CD4-positive, alpha-beta T cell treated with Interleukin-12 subunit alpha and Interleukin-12 subunit beta, for 1 hour (primary cell): ENCODE measurements around the gene ZNF277.

Source experiments
- DNase-seq: peaks from one replicate; pipeline ENCODE4 v3.0.0-alpha.2; 2020

The ZNF277 gene

DNA sequence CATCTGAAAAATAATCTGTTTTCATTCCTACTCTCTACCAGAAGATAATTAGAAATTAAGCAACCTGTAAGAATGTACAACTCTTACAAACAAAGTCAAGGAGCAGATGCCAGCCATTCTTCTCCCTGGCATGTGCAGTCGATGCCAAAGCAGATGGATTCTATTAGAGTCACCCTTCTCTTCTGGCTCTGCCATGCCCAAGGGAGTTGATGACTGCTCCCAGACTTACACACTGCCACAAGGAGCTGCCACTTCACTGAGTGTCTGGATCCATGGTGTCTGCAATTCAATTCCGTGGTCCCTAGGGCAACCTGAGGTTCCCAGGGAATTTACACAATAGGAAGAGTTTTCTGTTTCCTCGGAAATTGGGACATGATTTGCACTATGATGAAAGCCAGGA, 154.7 kb downstream of the ZNF277 start:
- no peak for DNase-seq

- DNase-seq = no peak
These were observed 155.7 kb downstream of the ZNF277 start for GRCh38 chr7:112362053-112362650.

DNA sequence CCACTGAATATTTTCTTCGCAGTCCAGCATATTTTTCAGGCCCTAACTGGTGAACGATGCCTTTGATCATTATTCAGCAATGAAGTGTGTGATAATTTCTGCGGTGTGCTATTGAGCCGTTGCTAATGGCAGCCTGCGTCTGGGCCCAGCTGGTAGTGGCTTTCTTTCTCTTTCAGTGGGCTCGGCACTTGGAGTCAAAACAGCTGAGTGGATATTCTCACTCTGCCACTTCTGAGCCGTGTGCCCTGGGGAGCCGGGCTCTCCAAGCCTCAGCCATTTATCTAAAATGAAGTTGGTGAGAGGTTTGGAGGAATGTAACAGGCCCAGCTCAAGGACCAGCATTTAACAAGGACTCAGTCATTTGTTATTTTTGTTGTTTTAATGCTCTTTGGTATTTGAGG, 156.2 kb downstream of the ZNF277 start:
- no peak for DNase-seq

DNA sequence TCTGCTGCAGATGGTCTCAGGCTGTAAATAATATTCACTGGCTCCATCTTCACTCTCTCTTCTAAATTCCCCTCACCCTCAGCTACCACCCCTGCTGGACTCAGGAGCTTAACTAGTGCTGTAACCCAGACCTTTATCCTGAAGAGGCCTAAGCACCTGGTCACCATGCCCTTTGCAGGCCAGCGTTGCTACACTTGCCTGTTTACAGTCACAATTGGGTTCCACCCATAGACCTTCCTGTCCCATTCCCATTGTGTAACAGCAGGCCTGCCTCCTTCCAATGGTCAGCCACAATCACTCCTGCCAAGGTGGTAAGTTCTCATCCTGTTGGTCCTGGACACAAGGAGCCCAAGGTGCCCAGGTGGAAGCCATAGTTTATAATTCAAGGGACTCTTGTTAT, 157.9 kb downstream of the ZNF277 start:
- no peak for DNase-seq

GRCh38 chr7:112365551-112365950, 159.1 kb downstream of the ZNF277 start:
- no peak for DNase-seq

DNA sequence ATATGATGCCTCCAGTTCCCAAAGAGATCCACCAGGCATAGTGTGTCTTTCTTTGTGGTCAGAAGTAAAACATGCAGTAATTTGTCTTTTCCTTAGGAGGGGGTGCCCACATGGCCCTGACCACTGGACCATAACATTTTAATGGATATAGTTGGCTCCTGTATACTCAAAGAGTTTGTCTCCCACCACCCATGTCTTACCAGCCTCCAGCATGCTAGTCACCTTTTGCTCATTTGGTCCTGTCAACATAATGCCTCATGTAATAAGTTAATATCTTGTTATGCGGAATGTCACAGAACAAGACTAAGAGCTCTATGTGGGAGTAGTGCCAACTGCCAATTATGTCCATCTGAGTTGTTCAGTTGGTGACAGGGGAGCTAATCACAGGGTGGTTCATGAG, 160.4 kb downstream of the ZNF277 start:
- DNase-seq = no peak

DNA sequence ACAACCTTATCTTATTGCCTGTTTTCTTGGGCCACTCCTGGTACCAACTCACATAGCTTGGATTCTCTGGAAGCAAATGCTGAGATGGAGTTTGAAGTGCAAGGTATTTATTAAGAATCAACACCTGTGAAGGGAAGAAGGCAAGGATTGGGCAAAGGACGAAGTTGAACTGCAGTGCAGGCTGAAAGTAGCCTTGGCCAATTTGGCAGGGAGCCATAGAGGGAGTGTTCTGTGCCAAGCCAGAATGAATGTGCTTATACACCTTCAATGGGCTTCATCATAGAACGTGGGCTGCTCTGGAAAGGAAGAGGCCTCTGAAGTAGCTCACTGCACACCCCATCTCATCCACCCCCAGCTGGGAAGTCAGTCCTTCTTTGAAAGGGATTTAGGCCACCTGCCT, 163.9 kb downstream of the ZNF277 start:
- DNase-seq = no peak

GRCh38 chr7:112371701-112372100, 165.2 kb downstream of the ZNF277 start:
- no peak for DNase-seq

DNA sequence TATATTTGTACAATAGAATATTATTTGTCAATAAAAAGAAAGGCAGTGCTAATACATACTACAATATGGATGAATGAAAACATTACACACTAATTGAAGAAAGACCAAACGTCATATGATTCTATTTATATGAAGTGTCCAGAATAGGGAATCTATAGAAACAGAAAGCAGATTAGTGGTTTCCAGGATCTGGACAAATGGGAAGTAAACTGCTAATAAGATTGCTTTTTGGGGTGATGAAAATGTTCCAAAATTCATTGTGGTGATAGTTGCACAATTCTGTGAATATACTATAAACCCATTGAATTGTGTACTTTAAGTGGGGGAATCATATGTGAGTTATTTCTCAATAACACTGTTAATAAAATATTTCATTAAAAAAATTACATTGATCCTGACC, 165.6 kb downstream of the ZNF277 start:
- DNase-seq = no peak

DNA sequence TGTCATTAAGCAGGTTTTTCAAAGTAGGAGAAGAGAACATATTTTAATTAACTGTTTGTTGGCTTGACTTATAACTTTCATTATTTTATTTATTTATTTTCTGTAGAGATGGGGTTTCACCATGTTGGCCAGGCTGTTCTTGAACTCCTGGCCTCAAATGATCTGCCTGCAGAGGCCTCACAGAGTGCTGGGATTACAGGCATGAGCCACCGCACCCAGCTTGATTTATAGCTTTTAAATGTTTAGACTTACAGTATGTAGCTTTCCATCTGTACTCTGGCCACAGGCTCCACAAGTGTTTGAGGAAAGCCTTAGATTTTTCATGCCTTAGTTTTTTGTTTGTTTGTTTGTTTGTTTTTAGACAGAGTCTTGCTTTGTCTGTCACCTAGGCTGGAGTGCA, 171.1 kb downstream of the ZNF277 start:
- no peak for DNase-seq

- no peak for DNase-seq
These were observed 175.0 kb downstream of the ZNF277 start for GRCh38 chr7:112381311-112382091.

GRCh38 chr7:112383671-112384417, 177.3 kb downstream of the ZNF277 start:
- peak; percentile 14 for DNase-seq

DNA sequence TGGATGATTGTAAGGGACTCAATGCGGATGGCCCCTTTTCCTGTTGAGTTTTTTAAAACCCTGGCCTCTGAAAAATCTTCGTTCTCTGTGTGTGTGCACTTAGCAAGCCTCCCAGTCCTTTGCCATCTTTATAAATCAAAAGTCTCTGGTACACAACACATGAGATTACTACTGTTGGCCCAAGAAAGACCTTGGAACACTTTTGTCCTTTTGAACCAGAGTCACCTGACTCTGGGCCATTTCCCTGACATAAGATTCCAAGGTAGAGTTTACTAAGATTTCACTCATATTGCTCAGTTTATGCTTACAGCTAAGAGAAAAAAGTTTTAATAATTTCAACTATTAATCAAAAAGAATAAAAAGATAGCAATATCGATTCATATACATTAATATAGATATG, 179.0 kb downstream of the ZNF277 start:
- no peak for DNase-seq

GRCh38 chr7:112386619-112387018, 180.1 kb downstream of the ZNF277 start:
- DNase-seq = no peak

GRCh38 chr7:112390167-112390566, 183.7 kb downstream of the ZNF277 start:
- no peak for DNase-seq

DNA sequence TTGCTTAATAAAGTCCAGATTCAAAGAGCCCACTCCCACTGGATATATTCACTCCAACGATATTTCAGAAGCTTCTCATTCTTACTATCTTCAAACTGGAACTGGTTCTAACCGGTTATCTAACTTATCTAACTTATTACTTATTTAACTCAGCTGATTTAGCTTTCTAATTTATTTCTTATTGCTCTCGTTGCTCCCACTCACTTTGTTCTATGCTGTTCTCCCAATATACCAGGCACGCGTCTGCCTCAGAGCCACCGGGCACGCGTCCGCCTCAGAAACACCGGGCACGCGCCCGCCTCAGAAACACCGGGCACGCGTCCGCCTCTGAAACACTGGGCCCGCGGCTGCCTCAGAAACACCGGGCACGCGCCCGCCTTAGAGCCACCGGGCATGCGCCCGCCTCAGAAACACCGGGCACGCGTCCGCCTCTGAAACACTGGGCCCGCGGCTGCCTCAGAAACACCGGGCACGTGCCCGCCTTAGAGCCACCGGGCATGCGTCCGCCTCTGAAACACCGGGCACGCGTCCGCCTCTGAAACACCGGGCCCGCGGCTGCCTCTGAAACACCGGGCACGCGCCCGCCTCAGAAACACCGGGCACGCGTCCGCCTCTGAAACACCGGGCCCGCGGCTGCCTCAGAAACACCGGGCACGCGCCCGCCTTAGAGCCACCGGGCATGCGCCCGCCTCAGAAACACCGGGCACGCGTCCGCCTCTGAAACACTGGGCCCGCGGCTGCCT, 184.8 kb downstream of the ZNF277 start:
- DNase-seq = peak; percentile 61

GRCh38 chr7:112391841-112392286, 185.4 kb downstream of the ZNF277 start:
- peak; percentile 76 for DNase-seq
